Neural progenitor cell (in vitro differentiated cells): Measurements from ENCODE around the gene ENAH. TPM values are rescaled to one million over a fixed set of nuclear protein-coding genes. Genes with fewer than 3 reads are reported as not detected.

Experiments
- DNase-seq: peaks from one replicate; pipeline ENCODE4 v3.0.0-alpha.2; 2016; ENCODE audit warnings: low spot score
- H2AFZ ChIP-seq: fragments of 200-600 bp; sonication (generic); replicated peaks from 2 replicates; pipeline ENCODE4 v1.6.1; 2016; ENCODE audit warnings: antibody characterized with exemption
- H3F3A ChIP-seq: fragments of 200-600 bp; sonication (generic); 2 replicates; pipeline ENCODE4 v1.6.1; 2016; ENCODE audit warnings: antibody characterized with exemption, low read depth
- H3K27ac ChIP-seq: fragments of 200-600 bp; sonication (generic); 2 replicates; pipeline ENCODE4 v1.5.1; 2016; ENCODE audit warnings: mild to moderate bottlenecking
- H3K27me3 ChIP-seq: fragments of 200-600 bp; sonication (generic); 2 replicates; pipeline ENCODE4 v1.6.1; 2016; ENCODE audit warnings: mild to moderate bottlenecking, moderate library complexity
- H3K36me3 ChIP-seq: fragments of 200-600 bp; sonication (generic); 2 replicates; pipeline ENCODE4 v1.5.1; 2016
- H3K4me1 ChIP-seq: fragments of 200-600 bp; sonication (generic); 2 replicates; pipeline ENCODE4 v1.6.1; 2016; ENCODE audit warnings: mixed run types
- H3K4me2 ChIP-seq: fragments of 200-600 bp; sonication (generic); 2 replicates; pipeline ENCODE4 v1.6.1; 2016
- H3K4me3 ChIP-seq: fragments of 200-600 bp; sonication (generic); 2 replicates; pipeline ENCODE4 v1.5.1; 2016
- H3K79me2 ChIP-seq: fragments of 200-600 bp; sonication (generic); 2 replicates; pipeline ENCODE4 v1.6.1; 2016; ENCODE audit warnings: low read depth
- H3K9ac ChIP-seq: fragments of 200-600 bp; sonication (generic); 2 replicates; pipeline ENCODE4 v1.6.1; 2016
- H3K9me3 ChIP-seq: fragments of 200-600 bp; sonication (generic); 2 replicates; pipeline ENCODE4 v1.5.1; 2016; ENCODE audit warnings: low read depth
- H4K20me1 ChIP-seq: fragments of 200-600 bp; sonication (generic); 2 replicates; pipeline ENCODE4 v1.6.1; 2016; ENCODE audit warnings: low read depth
- H3K27ac Mint-ChIP-seq: 3 replicates; pipeline ENCODE4 v1.8.0; 2021; ENCODE audit warnings: mixed read lengths
- H3K27me3 Mint-ChIP-seq: 2 replicates; pipeline ENCODE4 v1.8.0; 2022; ENCODE audit warnings: low read depth, mild to moderate bottlenecking, inconsistent platforms, moderate library complexity, mixed read lengths; ENCODE audit not compliant: insufficient read depth
- H3K36me3 Mint-ChIP-seq: 3 replicates; pipeline ENCODE4 v1.8.0; 2021; ENCODE audit warnings: mixed read lengths
- H3K4me1 Mint-ChIP-seq: 3 replicates; pipeline ENCODE4 v1.8.0; 2021; ENCODE audit warnings: mixed read lengths
- H3K4me3 Mint-ChIP-seq: 3 replicates; pipeline ENCODE4 v1.8.0; 2021; ENCODE audit warnings: mild to moderate bottlenecking, moderate library complexity, mixed read lengths
- H3K9me3 Mint-ChIP-seq: 3 replicates; pipeline ENCODE4 v1.8.0; 2020; ENCODE audit warnings: mixed read lengths
- CTCF ChIP-seq: fragments of 200-600 bp; sonication (generic); IDR thresholded peaks from 2 replicates; pipeline ENCODE4 v1.5.1; 2017; ENCODE audit warnings: antibody characterized with exemption, mild to moderate bottlenecking
- EZH2 ChIP-seq: fragments of 200-600 bp; sonication (generic); IDR thresholded peaks from 2 replicates; pipeline ENCODE4 v1.6.1; 2017; ENCODE audit warnings: antibody characterized with exemption, mild to moderate bottlenecking, moderate library complexity
- EZH2phosphoT487 ChIP-seq: fragments of 200-600 bp; sonication (generic); IDR thresholded peaks from 2 replicates; pipeline ENCODE4 v1.6.1; 2017; ENCODE audit warnings: antibody characterized with exemption
- total RNA-seq: library from RNA; depleted of rRNA; stranded (reverse); fragments of >200 nt; gene quantifications from 2 replicates; pipeline ENCODE4 v1.2.3, GENCODE V29; 2015; ENCODE audit warnings: low replicate concordance

Gene ENAH
- total RNA-seq, 1 donor from 2014 or later: 346 TPM

GRCh38 chr1:225645194-225645895 is 7.6 kb downstream of the ENAH start:
- Mint-ChIP-seq H3K27me3 (peaks cover 2% of the 10 kb centered on the region), H3K27ac (no peak overlapping the region), H3K4me1 (peaks cover 7% of the 10 kb centered on the region), H3K4me3 (no peak overlapping the region), H3K36me3 (peaks cover 64% of the 10 kb centered on the region), H3K9me3 (peaks cover 50% of the 10 kb centered on the region)
- Histone ChIP-seq H3K4me1 (peaks cover 21% of the 10 kb centered on the region), H3K79me2 (peaks cover 100% of the 10 kb centered on the region), H3F3A (peaks cover 2% of the 10 kb centered on the region), H4K20me1 (peaks cover 60% of the 10 kb centered on the region), H3K9me3 (peaks cover 1% of the 10 kb centered on the region), H2AFZ (no peak overlapping the region), H3K4me3 (no peak overlapping the region), H3K9ac (no peak overlapping the region), H3K27me3 (no peaks in the 10 kb centered on the region), H3K4me2 (no peak overlapping the region), H3K27ac (no peak overlapping the region), H3K36me3 (peaks cover 14% of the 10 kb centered on the region)
- no peak for DNase-seq
- TF ChIP-seq EZH2: no peak
- TF ChIP-seq EZH2phosphoT487: no peak
- no peak for TF ChIP-seq CTCF

GRCh38 chr1:225644666-225645065 is 8.3 kb downstream of the ENAH start:
- no peaks in the 10 kb centered on the region for H3K27me3 ChIP-seq
- Mint-ChIP-seq H3K4me3 (no peak overlapping the region), H3K27me3 (peaks cover 2% of the 10 kb centered on the region), H3K27ac (no peak overlapping the region), H3K4me1 (peaks cover under 1% of the 10 kb centered on the region), H3K9me3 (peaks cover 56% of the 10 kb centered on the region), H3K36me3 (peaks cover 63% of the 10 kb centered on the region)
- no peak for TF ChIP-seq EZH2
- no peak for TF ChIP-seq EZH2phosphoT487
- TF ChIP-seq CTCF: no peak
- no peak for DNase-seq
- no peak overlapping the region for H3K4me2 ChIP-seq
- no peak overlapping the region for H3K9ac ChIP-seq
- H3K27ac ChIP-seq: no peak overlapping the region
- H2AFZ ChIP-seq: no peak overlapping the region
- H3F3A ChIP-seq: peaks cover 7% of the 10 kb centered on the region
- peaks cover 100% of the 10 kb centered on the region for H3K79me2 ChIP-seq
- H4K20me1 ChIP-seq: peaks cover 53% of the 10 kb centered on the region
- peaks cover 19% of the 10 kb centered on the region for H3K36me3 ChIP-seq
- H3K4me1 ChIP-seq: peaks cover 15% of the 10 kb centered on the region
- H3K4me3 ChIP-seq: no peak overlapping the region
- peaks cover 6% of the 10 kb centered on the region for H3K9me3 ChIP-seq

GRCh38 chr1:225642177-225642576 is 10.7 kb downstream of the ENAH start:
- peaks cover 69% of the 10 kb centered on the region for H3K36me3 Mint-ChIP-seq
- no peaks in the 10 kb centered on the region for H3K4me1 Mint-ChIP-seq

More at GRCh38 chr1:225642177-225642576, 10.7 kb downstream of the ENAH start:
- Mint-ChIP-seq H3K9me3 (peaks cover 59% of the 10 kb centered on the region), H3K27me3 (peaks cover 2% of the 10 kb centered on the region), H3K4me3 (no peak overlapping the region), H3K27ac (no peak overlapping the region)
- Histone ChIP-seq H3K4me2 (no peak overlapping the region), H3K79me2 (peaks cover 100% of the 10 kb centered on the region), H3K36me3 (peaks cover 19% of the 10 kb centered on the region), H3K27ac (no peak overlapping the region), H3K9ac (no peak overlapping the region), H3K4me1 (no peaks in the 10 kb centered on the region), H3K9me3 (peaks cover 6% of the 10 kb centered on the region), H3K27me3 (no peaks in the 10 kb centered on the region), H3F3A (peaks cover 7% of the 10 kb centered on the region), H4K20me1 (peaks cover 36% of the 10 kb centered on the region), H2AFZ (no peak overlapping the region), H3K4me3 (no peak overlapping the region)
- TF ChIP-seq CTCF (no peak), EZH2phosphoT487 (no peak), EZH2 (no peak)
- DNase-seq: no peak
